ENCODE measurements around the gene TREH.
A peak's percentile ranks its signal among the peaks of the same experiment; 100 is the strongest.

Gene TREH

GRCh38 chr11:118645066-118645715 lies 34.3 kb downstream of the TREH start:
- H3K4me1 ChIP-seq = peaks cover 21% of the 10 kb centered on the region
- no peak overlapping the region for H3K4me3 ChIP-seq (ENCODE audit: low read depth, low read length)
- H3K27me3 ChIP-seq = no peaks in the 10 kb centered on the region
- peaks cover 40% of the 10 kb centered on the region for H3K36me3 ChIP-seq
- TF ChIP-seq, protein P1, sequence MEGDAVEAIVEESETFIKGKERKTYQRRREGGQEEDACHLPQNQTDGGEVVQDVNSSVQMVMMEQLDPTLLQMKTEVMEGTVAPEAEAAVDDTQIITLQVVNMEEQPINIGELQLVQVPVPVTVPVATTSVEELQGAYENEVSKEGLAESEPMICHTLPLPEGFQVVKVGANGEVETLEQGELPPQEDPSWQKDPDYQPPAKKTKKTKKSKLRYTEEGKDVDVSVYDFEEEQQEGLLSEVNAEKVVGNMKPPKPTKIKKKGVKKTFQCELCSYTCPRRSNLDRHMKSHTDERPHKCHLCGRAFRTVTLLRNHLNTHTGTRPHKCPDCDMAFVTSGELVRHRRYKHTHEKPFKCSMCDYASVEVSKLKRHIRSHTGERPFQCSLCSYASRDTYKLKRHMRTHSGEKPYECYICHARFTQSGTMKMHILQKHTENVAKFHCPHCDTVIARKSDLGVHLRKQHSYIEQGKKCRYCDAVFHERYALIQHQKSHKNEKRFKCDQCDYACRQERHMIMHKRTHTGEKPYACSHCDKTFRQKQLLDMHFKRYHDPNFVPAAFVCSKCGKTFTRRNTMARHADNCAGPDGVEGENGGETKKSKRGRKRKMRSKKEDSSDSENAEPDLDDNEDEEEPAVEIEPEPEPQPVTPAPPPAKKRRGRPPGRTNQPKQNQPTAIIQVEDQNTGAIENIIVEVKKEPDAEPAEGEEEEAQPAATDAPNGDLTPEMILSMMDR (IDR thresholded peaks at IDR 0.05; ENCODE audit: low read depth, low read length) = no peak
- H3K9me3 ChIP-seq = no peaks in the 10 kb centered on the region
- DNase-seq = no peak

GRCh38 chr11:118644496-118644895 lies 35.0 kb downstream of the TREH start:
- no peak for DNase-seq
- Histone ChIP-seq H3K4me1 (peaks cover 22% of the 10 kb centered on the region), H3K27me3 (no peaks in the 10 kb centered on the region), H3K4me3 (ENCODE audit: low read depth, low read length) (no peak overlapping the region), H3K36me3 (peaks cover 34% of the 10 kb centered on the region; the same call in 1 of the 2 replicates), H3K9me3 (no peaks in the 10 kb centered on the region)
- TF ChIP-seq, protein P1 (IDR thresholded peaks at IDR 0.05; ENCODE audit: low read depth, low read length) = no peak

DNA sequence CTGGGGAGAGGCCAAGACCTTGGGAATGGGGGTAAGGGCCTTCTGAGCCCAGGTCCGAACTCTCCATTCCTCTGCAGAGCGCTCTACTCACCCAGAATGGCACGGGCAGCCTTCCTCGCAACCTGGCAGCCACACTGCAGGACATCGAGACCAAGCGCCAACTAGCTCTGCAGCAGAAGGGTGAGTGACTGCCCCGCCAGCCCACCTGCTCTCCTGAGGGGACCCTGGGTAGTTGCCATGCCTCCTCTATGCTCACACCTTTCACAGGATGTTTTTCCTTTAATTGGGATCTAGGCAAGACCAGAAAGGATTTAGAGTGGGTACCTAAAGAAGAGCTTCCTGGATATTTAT lies 35.5 kb downstream of the TREH start:
- TF ChIP-seq, protein P1 (IDR thresholded peaks at IDR 0.05; ENCODE audit: low read depth, low read length) = no peak
- Histone ChIP-seq H3K4me1 (peaks cover 22% of the 10 kb centered on the region), H3K27me3 (no peaks in the 10 kb centered on the region), H3K36me3 (peaks cover 33% of the 10 kb centered on the region; the same call in 1 of the 2 replicates), H3K9me3 (no peaks in the 10 kb centered on the region), H3K4me3 (ENCODE audit: low read depth, low read length) (no peak overlapping the region)
- DNase-seq = no peak

- H3K4me1 ChIP-seq = peaks cover 22% of the 10 kb centered on the region
- H3K27me3 ChIP-seq = no peaks in the 10 kb centered on the region
- TF ChIP-seq, protein P1 (IDR thresholded peaks at IDR 0.05; ENCODE audit: low read depth, low read length) = no peak
- no peak for DNase-seq
- peaks cover 33% of the 10 kb centered on the region; the same call in 1 of the 2 replicates for H3K36me3 ChIP-seq
- H3K4me3 ChIP-seq (ENCODE audit: low read depth, low read length) = no peak overlapping the region
- H3K9me3 ChIP-seq = no peaks in the 10 kb centered on the region
Measured at GRCh38 chr11:118643142-118643994, 36.1 kb downstream of the TREH start.

DNA sequence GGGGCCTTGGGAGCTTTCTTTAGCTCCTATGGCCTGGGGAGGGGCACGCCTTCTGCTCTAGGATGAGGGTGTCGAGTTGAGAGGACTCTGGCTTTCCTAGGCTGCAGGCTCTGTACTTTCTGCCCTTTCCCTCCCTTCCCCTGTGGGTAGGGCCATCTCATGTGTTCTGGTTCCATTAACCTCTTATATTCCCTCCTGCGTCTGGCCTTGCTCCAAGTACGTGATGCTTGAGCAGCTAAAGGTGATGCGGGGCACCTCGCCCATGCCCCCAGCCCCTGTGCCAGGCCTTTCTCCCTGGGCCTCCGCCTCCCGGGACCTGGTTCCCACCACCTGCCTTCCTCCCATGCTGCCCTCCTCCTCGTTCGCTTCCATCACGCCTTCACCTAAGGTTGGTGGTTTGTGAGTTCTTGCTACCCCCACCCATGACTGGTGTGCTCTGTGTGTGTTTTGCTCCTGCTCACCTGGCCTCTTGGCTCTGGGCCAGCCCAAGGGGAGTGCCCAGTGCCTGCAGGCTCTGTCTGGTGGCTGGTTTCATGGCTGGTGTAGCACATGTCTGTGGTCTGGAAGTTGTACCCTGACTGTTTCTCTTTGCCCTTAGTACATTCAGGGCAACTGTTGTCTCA lies 37.9 kb downstream of the TREH start:
- Histone ChIP-seq H3K4me1 (peaks cover 22% of the 10 kb centered on the region), H3K9me3 (no peaks in the 10 kb centered on the region), H3K27me3 (no peaks in the 10 kb centered on the region), H3K36me3 (peaks cover 25% of the 10 kb centered on the region; the same call in 1 of the 2 replicates), H3K4me3 (ENCODE audit: low read depth, low read length) (no peak overlapping the region)
- TF ChIP-seq, protein P1 (IDR thresholded peaks at IDR 0.05; ENCODE audit: low read depth, low read length) = no peak
- peak; percentile 82 for DNase-seq
